ENCODE measurements around the gene COL2A1.
A peak's percentile ranks its signal among the peaks of the same experiment; 100 is the strongest.

- TF ChIP-seq, protein P1, sequence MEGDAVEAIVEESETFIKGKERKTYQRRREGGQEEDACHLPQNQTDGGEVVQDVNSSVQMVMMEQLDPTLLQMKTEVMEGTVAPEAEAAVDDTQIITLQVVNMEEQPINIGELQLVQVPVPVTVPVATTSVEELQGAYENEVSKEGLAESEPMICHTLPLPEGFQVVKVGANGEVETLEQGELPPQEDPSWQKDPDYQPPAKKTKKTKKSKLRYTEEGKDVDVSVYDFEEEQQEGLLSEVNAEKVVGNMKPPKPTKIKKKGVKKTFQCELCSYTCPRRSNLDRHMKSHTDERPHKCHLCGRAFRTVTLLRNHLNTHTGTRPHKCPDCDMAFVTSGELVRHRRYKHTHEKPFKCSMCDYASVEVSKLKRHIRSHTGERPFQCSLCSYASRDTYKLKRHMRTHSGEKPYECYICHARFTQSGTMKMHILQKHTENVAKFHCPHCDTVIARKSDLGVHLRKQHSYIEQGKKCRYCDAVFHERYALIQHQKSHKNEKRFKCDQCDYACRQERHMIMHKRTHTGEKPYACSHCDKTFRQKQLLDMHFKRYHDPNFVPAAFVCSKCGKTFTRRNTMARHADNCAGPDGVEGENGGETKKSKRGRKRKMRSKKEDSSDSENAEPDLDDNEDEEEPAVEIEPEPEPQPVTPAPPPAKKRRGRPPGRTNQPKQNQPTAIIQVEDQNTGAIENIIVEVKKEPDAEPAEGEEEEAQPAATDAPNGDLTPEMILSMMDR (IDR thresholded peaks at IDR 0.05), result peak; percentile 14
- no peak for TF ChIP-seq EZH2phosphoT487 (IDR thresholded peaks at IDR 0.05)
These were observed at the start of gene COL2A1 for GRCh38 chr12:48004053-48004941.

Measured in neural progenitor cell (in vitro differentiated cells).